Hepatocyte (in vitro differentiated cells): ENCODE data around the gene ZNF212. TPM values are rescaled to one million over a fixed set of nuclear protein-coding genes. Genes with fewer than 3 reads are reported as not detected.

Source experiments
- DNase-seq: peaks from one replicate; pipeline ENCODE4 v3.0.0-alpha.2; 2016; ENCODE audit warnings: low spot score
- H2AFZ ChIP-seq: fragments of 200-600 bp; sonication (generic); 2 replicates; pipeline ENCODE4 v1.6.0; 2016; ENCODE audit warnings: antibody characterized with exemption, mild to moderate bottlenecking
- H3K27ac ChIP-seq: fragments of 200-600 bp; sonication (generic); 2 replicates; pipeline ENCODE4 v1.5.1; 2016; ENCODE audit warnings: mild to moderate bottlenecking
- H3K27me3 ChIP-seq: fragments of 200-600 bp; sonication (generic); 2 replicates; pipeline ENCODE4 v1.6.1; 2016
- H3K36me3 ChIP-seq: fragments of 200-600 bp; sonication (generic); replicated peaks from 2 replicates; pipeline ENCODE4 v1.5.1; 2016; ENCODE audit warnings: low read depth; ENCODE audit not compliant: insufficient read depth
- H3K4me1 ChIP-seq: fragments of 200-600 bp; sonication (generic); 2 replicates; pipeline ENCODE4 v1.5.1; 2016; ENCODE audit warnings: mild to moderate bottlenecking, moderate library complexity; ENCODE audit not compliant: insufficient read depth
- H3K4me2 ChIP-seq: fragments of 200-600 bp; sonication (generic); 2 replicates; pipeline ENCODE4 v1.6.0; 2016
- H3K4me3 ChIP-seq: fragments of 200-600 bp; sonication (generic); 2 replicates; pipeline ENCODE4 v1.5.1; 2016; ENCODE audit warnings: mild to moderate bottlenecking
- H3K79me2 ChIP-seq: fragments of 200-600 bp; sonication (generic); 2 replicates; pipeline ENCODE4 v1.6.0; 2017; ENCODE audit warnings: mild to moderate bottlenecking
- H3K9me2 ChIP-seq: fragments of 200-600 bp; sonication (generic); replicated peaks from 2 replicates; pipeline ENCODE4 v1.6.0; 2017; ENCODE audit warnings: mild to moderate bottlenecking; ENCODE audit not compliant: insufficient read depth
- H3K9me3 ChIP-seq: fragments of 200-600 bp; sonication (generic); 2 replicates; pipeline ENCODE4 v1.5.1; 2016; ENCODE audit warnings: low read depth, mild to moderate bottlenecking
- H4K20me1 ChIP-seq: fragments of 200-600 bp; sonication (generic); 2 replicates; pipeline ENCODE4 v1.6.0; 2016; ENCODE audit warnings: mild to moderate bottlenecking; ENCODE audit not compliant: insufficient read depth, poor library complexity, severe bottlenecking
- EZH2 ChIP-seq: fragments of 200-600 bp; sonication (generic); IDR thresholded peaks from 2 replicates; pipeline ENCODE4 v1.6.1; 2016; ENCODE audit warnings: antibody characterized with exemption, mild to moderate bottlenecking, borderline replicate concordance
- EZH2phosphoT487 ChIP-seq: fragments of 200-600 bp; sonication (generic); IDR thresholded peaks from one replicate; pipeline ENCODE4 v1.6.1; 2018; ENCODE audit warnings: antibody characterized with exemption, mild to moderate bottlenecking, low read depth, moderate library complexity; ENCODE audit not compliant: unreplicated experiment, severe bottlenecking
- WGBS: methylation state at CpG from one replicate; pipeline ENCODE4 v1.1.6; 2016; ENCODE audit warnings: low lambda C conversion rate; ENCODE audit errors: missing lambda C conversion rate; 5-methylcytosine and 5-hydroxymethylcytosine counted together
- polyA plus RNA-seq: library from polyadenylated mRNA; unstranded; fragments of >200 nt; fragmentation: Nextera tagmentation; extraction: Ambion mirVana; gene quantifications from 2 replicates; pipeline ENCODE4 v1.2.1, GENCODE V29; 2016
- total RNA-seq: library from RNA; depleted of rRNA; stranded (reverse); fragments of >200 nt; gene quantifications from 2 replicates; pipeline ENCODE4 v1.2.3, GENCODE V29; 2014
- TF ChIP-seq, protein P1 (sequence below): fragments of 200-600 bp; sonication (generic); IDR thresholded peaks from 2 replicates; pipeline ENCODE4 v1.5.1; 2016; ENCODE audit warnings: antibody characterized with exemption, mild to moderate bottlenecking; ENCODE audit not compliant: poor library complexity

Gene ZNF212
- total and polyA plus RNA-seq, 2 experiments from 2014 or later = 4.6 to 9.9 TPM

DNA sequence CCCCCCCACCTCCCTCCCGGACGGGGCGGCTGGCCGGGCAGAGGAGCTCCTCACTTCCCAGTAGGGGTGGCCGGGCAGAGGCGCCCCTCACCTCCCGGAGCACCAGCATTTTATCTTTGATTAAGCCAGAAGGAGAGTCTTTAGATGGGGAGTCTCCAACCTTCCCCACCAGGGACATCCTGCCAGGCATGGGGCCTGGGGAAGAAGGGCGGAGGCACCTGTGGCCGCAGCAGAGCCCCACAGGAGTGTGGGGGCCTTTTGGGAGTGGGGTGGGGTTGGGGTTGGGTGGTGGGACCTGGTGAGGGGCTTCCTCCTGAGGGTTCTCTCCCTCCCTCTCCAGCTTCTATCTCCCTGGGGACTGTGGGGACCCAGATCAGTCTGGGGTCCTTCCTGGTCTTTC is 40.7 kb downstream of the ZNF212 start:
- TF ChIP-seq, protein P1, sequence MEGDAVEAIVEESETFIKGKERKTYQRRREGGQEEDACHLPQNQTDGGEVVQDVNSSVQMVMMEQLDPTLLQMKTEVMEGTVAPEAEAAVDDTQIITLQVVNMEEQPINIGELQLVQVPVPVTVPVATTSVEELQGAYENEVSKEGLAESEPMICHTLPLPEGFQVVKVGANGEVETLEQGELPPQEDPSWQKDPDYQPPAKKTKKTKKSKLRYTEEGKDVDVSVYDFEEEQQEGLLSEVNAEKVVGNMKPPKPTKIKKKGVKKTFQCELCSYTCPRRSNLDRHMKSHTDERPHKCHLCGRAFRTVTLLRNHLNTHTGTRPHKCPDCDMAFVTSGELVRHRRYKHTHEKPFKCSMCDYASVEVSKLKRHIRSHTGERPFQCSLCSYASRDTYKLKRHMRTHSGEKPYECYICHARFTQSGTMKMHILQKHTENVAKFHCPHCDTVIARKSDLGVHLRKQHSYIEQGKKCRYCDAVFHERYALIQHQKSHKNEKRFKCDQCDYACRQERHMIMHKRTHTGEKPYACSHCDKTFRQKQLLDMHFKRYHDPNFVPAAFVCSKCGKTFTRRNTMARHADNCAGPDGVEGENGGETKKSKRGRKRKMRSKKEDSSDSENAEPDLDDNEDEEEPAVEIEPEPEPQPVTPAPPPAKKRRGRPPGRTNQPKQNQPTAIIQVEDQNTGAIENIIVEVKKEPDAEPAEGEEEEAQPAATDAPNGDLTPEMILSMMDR = no peak
- TF ChIP-seq EZH2 (no peak), EZH2phosphoT487 (no peak)
- H3K9me2 ChIP-seq = no peaks in the 10 kb centered on the region
- H3K4me1 ChIP-seq = peaks cover 3% of the 10 kb centered on the region
- no peak overlapping the region for H3K27ac ChIP-seq
- H3K9me3 ChIP-seq = no peaks in the 10 kb centered on the region
- H2AFZ ChIP-seq = no peak overlapping the region
- DNase-seq = no peak
- no peaks in the 10 kb centered on the region for H4K20me1 ChIP-seq
- WGBS = 100% methylated on average over 2 of the region's 9 CpGs
- no peaks in the 10 kb centered on the region for H3K79me2 ChIP-seq
- H3K36me3 ChIP-seq = no peaks in the 10 kb centered on the region
- H3K4me2 ChIP-seq = no peak overlapping the region
- H3K27me3 ChIP-seq = no peaks in the 10 kb centered on the region
- no peak overlapping the region for H3K4me3 ChIP-seq

- Histone ChIP-seq H3K4me1 (peaks cover 7% of the 10 kb centered on the region), H3K27me3 (no peaks in the 10 kb centered on the region), H3K79me2 (no peaks in the 10 kb centered on the region), H3K9me3 (no peaks in the 10 kb centered on the region), H3K36me3 (no peaks in the 10 kb centered on the region), H3K9me2 (no peaks in the 10 kb centered on the region), H4K20me1 (no peaks in the 10 kb centered on the region), H3K27ac (no peak overlapping the region), H3K4me2 (no peak overlapping the region), H3K4me3 (no peak overlapping the region), H2AFZ (no peak overlapping the region)
- 96% methylated on average over 8 of the region's 8 CpGs for WGBS
- no peak for TF ChIP-seq EZH2
- TF ChIP-seq, protein P1 = no peak
- no peak for TF ChIP-seq EZH2phosphoT487
- DNase-seq = no peak
These were observed 41.4 kb downstream of the ZNF212 start for GRCh38 chr7:149280661-149281507.

GRCh38 chr7:149281508-149282330 is 42.3 kb downstream of the ZNF212 start:
- no peaks in the 10 kb centered on the region for H3K27me3 ChIP-seq
- no peaks in the 10 kb centered on the region for H3K36me3 ChIP-seq
- H3K9me3 ChIP-seq = no peaks in the 10 kb centered on the region
- H2AFZ ChIP-seq = no peak overlapping the region
- no peaks in the 10 kb centered on the region for H3K9me2 ChIP-seq
- H3K4me3 ChIP-seq = no peak overlapping the region
- peaks cover 7% of the 10 kb centered on the region for H3K4me1 ChIP-seq
- no peaks in the 10 kb centered on the region for H3K79me2 ChIP-seq
- H4K20me1 ChIP-seq = no peaks in the 10 kb centered on the region
- H3K27ac ChIP-seq = no peak overlapping the region
- 98% methylated on average over 48 of the region's 59 CpGs for WGBS
- H3K4me2 ChIP-seq = no peak overlapping the region
- DNase-seq = no peak
- TF ChIP-seq EZH2phosphoT487 (no peak), EZH2 (no peak)
- TF ChIP-seq, protein P1 = no peak
